RCC 7860 (cell line): ENCODE measurements around the gene ADCY2.

ENCODE experiments used
- DNase-seq: peaks from one replicate; pipeline ENCODE4 v3.0.0-alpha.2; 2015; ENCODE audit warnings: low spot score
- FAIRE-seq: peaks from 2 replicates; lab custom pipeline; 2012; peaks lifted over from hg19 to GRCh38; lab: Jason Lieb, UNC

Gene ADCY2

DNA sequence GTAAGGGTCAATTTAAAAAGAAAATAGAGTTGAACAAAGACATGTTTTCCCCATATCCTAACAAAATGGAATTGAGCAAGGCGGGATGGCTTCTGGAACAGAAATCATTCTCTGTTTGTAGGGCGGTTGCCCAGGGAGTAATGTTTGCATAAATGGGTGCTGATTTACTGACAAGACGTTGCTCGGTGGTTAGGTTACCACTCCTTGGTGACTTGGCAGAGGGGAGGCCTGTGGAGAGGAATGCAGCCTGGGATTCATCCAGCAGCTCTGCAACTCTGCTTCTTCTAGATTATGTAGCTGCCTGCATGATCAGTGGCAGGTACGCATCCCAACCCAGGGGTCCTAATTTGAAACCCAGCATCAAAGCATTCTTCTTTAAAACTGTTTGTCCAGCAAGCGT is 254.8 kb downstream of the ADCY2 start:
- no peak for DNase-seq
- no peak for FAIRE-seq

DNA sequence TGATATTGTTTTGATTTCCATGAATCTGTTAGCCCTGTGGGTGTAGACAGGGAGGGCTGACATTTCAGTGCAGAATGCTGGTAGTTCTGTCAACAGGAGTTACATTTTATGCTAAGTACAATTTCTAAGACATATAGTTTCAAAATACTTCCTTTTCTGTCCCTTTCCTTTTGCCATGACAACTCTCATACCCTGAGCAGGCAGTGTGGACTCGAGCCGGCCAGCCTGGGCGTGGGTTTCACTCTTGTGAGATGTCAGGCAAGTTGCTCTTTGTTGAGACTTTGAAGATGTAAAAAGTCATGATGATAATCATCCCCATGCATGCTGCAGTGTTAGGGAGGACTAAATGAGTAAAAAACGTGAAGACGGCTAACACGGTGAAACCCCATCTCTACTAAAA is 257.1 kb downstream of the ADCY2 start:
- FAIRE-seq: no peak
- DNase-seq: no peak

- FAIRE-seq (no peak), DNase-seq (no peak)
Observed at GRCh38 chr5:7657153-7657552, 261.2 kb downstream of the ADCY2 start.

DNA sequence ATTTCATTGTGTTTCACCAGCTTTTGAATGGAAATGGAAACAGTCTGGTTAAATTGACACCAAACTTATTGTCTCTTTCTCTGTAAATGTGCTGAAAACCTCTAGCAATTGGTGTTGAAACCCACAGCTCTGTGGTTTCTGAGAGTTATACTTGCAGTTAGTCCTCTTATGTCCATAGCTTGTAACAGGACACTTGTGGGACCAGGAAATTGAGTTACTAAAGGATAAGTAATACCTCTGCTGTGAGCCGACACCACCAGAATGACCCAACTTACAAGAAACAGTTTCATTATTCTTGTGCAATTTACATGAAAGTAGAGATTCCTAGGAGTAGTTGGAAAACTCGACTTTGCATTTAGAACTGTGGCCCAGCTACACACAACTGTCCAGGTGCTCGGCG is 263.5 kb downstream of the ADCY2 start:
- no peak for FAIRE-seq
- DNase-seq: no peak

- FAIRE-seq: no peak
- DNase-seq: no peak
Observed at GRCh38 chr5:7662289-7662688, 266.4 kb downstream of the ADCY2 start.

GRCh38 chr5:7663808-7664207 is 267.9 kb downstream of the ADCY2 start:
- no peak for DNase-seq
- FAIRE-seq: no peak

DNA sequence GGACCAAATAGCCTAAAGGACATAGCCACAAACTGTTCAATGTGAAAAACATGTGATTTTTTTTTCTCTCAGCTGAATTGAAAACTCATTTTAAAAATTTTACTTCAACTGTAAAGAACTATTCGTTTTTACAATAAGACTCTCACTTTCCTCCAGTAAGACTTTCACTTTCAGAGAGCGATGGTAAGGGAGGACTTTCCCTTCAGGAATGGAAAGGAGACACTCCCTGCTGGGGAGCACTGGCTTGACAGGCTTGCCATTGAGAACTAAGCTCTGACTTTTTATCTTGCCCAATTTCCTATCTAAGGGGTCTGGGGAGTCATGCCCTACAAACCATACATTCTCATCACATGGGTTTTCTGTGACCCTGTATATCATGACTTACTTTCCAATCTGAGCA is 268.3 kb downstream of the ADCY2 start:
- DNase-seq: no peak
- FAIRE-seq: no peak

- no peak for FAIRE-seq
- no peak for DNase-seq
Observed at GRCh38 chr5:7667216-7667767, 271.4 kb downstream of the ADCY2 start.

GRCh38 chr5:7668161-7668560 is 272.2 kb downstream of the ADCY2 start:
- no peak for FAIRE-seq
- DNase-seq: no peak

- DNase-seq (no peak), FAIRE-seq (no peak)
Observed at GRCh38 chr5:7668627-7669026, 272.7 kb downstream of the ADCY2 start.

- no peak for DNase-seq
- FAIRE-seq: no peak
Observed at GRCh38 chr5:7671381-7671993, 275.5 kb downstream of the ADCY2 start.

DNA sequence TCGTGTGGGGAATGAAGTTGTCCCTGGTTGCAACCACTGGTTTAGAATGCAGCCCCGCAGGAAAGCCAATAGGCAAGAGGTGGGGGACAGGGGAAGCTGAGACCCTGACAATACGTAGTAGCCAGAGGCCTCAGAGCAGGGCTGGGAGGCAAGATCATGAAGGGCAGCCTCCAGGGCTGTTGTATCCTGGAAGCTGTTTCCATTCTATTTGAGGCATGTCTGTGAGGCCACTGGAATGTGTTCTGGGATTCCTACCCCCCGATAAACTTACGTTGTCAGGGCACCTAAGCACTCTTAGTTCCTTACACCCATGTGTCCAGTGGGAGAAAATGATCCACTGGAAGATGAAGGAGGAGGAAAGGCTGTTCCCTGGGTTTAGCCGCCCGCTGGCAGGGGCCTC is 277.7 kb downstream of the ADCY2 start:
- FAIRE-seq: no peak
- no peak for DNase-seq

DNA sequence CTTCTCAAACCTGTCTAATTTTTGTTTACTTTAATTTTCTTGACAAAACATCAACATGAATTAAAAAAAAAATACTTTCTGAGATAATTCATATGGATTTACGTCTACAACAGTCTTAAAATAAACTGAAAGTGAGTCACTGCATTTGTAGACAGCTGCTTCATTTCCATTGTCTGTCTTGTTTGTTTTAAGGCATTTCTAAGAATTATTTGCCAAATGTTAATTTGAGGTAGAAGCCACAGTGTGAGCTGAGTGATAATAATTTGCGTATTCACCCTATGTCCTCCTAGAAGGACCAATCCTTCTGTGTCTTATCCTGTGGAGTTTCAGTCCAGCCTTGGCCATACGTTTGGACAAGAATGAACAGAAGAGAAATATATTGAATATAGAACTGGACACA is 280.5 kb downstream of the ADCY2 start:
- FAIRE-seq (no peak), DNase-seq (no peak)

- no peak for FAIRE-seq
- no peak for DNase-seq
Observed at GRCh38 chr5:7678030-7678429, 282.1 kb downstream of the ADCY2 start.

GRCh38 chr5:7679663-7680062 is 283.7 kb downstream of the ADCY2 start:
- DNase-seq (no peak), FAIRE-seq (no peak)

DNA sequence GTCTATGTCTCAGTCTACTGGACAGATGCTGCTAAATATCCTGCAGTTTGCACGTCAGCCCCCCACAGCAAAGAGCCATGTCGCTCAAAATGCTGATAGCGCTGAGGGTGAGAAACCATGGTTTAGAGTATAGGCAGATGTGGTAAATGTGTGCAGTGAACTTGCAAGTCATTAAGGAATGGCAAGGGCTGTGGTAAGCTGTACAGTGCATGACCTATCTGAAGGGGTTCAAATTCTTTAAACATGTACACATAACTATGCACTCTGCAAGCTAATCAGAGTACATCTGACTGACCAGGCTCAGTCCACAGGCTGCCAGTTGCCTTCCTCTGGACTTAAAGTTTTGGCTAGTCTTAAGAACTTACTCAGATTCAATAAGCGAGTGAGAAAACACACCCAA is 284.3 kb downstream of the ADCY2 start:
- no peak for FAIRE-seq
- DNase-seq: no peak

DNA sequence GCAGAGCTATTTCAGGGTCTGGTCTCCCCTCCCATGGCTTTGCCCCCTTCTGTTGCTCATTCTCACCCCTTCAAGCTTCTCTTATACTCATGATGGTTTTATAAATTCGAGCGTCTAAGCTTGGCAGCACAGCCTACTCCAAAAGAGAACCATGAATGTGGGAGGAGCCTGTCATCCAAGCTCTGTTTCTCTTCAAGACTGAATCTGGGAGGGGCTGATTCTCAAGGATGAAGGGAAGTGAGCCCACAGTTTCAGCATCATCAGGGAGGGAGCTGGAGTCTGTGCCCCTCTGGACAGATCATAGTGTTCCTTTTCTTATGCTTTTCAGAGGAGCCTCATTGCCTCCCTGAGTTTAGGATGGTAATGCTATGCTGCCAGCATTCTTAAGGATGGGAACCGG is 286.4 kb downstream of the ADCY2 start:
- DNase-seq (no peak), FAIRE-seq (no peak)

DNA sequence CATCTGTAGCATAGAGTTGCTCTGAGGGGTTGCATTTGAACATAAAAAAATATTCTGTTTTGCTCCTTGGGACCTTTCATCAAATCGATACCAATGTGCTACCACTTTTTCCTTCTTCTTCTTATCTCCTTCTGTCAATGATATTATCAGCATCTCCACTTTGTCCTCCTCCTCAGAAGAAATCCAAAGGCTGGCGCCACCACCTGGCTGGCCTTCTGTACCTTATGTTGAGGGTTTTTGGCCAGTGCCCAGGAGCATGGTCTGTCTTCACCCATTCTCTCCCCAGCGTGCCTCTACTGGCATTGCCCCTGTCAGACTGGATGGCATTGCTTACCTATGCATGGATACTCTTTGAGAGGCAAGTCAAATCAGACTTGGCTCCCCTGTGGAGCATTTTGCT is 287.8 kb downstream of the ADCY2 start:
- FAIRE-seq (no peak), DNase-seq (no peak)

DNA sequence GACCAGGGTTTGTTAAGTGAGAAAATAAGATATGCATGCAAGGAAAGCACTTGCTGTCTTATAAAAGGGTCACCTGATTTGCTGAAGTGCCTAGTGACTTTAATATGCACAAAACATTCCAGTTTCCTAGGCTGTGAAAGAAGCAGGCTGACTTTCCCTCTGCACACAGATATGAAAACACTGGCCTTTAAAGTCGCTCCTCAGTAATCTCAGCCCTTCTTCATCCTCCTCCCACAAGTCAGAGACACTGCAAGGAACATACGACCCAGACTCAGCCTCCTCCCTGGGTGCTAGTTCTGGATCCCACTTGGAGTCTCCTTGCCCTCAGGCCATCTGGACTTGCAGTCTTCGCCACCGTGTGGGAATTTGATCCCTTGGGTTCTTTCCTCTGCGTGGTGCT is 288.9 kb downstream of the ADCY2 start:
- DNase-seq: no peak
- no peak for FAIRE-seq

GRCh38 chr5:7686794-7687193 is 290.9 kb downstream of the ADCY2 start:
- FAIRE-seq: no peak
- no peak for DNase-seq

GRCh38 chr5:7690557-7690956 is 294.6 kb downstream of the ADCY2 start:
- FAIRE-seq (no peak), DNase-seq (no peak)

GRCh38 chr5:7705261-7705660 is 309.3 kb downstream of the ADCY2 start:
- DNase-seq (no peak), FAIRE-seq (no peak)

DNA sequence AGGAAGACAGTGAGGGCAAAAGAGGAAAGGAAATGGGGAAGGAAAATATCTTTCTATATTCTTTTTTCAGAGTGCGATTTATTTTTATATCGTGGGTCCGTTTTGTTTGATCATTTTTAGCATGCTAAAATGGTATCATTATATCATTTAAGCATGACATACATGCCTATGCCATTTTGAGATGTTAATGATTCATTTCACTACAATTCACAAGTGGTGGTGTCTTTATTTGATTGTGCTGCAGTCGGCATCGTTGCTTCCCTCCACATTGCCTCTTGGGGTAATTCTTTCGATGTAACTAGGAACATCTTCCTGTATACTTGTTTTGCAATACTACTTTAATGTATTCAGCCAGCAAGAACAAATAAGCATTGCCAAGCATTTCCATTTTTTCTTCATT is 309.8 kb downstream of the ADCY2 start:
- FAIRE-seq: no peak
- DNase-seq: no peak
